PC-3 (cell line): ENCODE data around the gene NCL.

Experiments
- EZH2 ChIP-seq: fragments of 300-600 bp; sonication (generic); IDR thresholded peaks from one replicate; pipeline ENCODE4 v1.6.1; 2017; ENCODE audit warnings: antibody characterized with exemption, mild to moderate bottlenecking, low read length; ENCODE audit not compliant: unreplicated experiment
- TF ChIP-seq, protein P1 (sequence below): fragments of 300-600 bp; sonication (generic); conservative IDR thresholded peaks from 2 replicates; pipeline ENCODE4 v1.5.1; 2017; ENCODE audit warnings: antibody characterized with exemption, low read depth, mild to moderate bottlenecking, low read length

GRCh38 chr2:231475965-231476364 is 11.7 kb upstream of the NCL start:
- TF ChIP-seq, protein P1, sequence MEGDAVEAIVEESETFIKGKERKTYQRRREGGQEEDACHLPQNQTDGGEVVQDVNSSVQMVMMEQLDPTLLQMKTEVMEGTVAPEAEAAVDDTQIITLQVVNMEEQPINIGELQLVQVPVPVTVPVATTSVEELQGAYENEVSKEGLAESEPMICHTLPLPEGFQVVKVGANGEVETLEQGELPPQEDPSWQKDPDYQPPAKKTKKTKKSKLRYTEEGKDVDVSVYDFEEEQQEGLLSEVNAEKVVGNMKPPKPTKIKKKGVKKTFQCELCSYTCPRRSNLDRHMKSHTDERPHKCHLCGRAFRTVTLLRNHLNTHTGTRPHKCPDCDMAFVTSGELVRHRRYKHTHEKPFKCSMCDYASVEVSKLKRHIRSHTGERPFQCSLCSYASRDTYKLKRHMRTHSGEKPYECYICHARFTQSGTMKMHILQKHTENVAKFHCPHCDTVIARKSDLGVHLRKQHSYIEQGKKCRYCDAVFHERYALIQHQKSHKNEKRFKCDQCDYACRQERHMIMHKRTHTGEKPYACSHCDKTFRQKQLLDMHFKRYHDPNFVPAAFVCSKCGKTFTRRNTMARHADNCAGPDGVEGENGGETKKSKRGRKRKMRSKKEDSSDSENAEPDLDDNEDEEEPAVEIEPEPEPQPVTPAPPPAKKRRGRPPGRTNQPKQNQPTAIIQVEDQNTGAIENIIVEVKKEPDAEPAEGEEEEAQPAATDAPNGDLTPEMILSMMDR, result no peak
- no peak for TF ChIP-seq EZH2
